Smooth muscle cell (in vitro differentiated cells): Measurements from ENCODE around the gene AMOTL2. TPM values are rescaled to one million over a fixed set of nuclear protein-coding genes. Genes with fewer than 3 reads are reported as not detected.

Experiments used
- DNase-seq: peaks from one replicate; lab custom pipeline; 2025; ENCODE audit not compliant: unreplicated experiment; lab: John Stamatoyannopoulos, UW
- H2AFZ ChIP-seq: fragments of 200-600 bp; sonication (generic); 2 replicates; pipeline ENCODE4 v1.6.0; 2016; ENCODE audit warnings: antibody characterized with exemption, low read depth, mild to moderate bottlenecking
- H3F3A ChIP-seq: fragments of 200-600 bp; sonication (generic); 2 replicates; pipeline ENCODE4 v1.6.0; 2017; ENCODE audit warnings: antibody characterized with exemption, low read depth
- H3K27ac ChIP-seq: fragments of 200-600 bp; sonication (generic); 2 replicates; pipeline ENCODE4 v1.5.1; 2016; ENCODE audit warnings: low read depth, mild to moderate bottlenecking
- H3K27me3 ChIP-seq: fragments of 200-600 bp; sonication (generic); 2 replicates; pipeline ENCODE4 v1.6.1; 2016; ENCODE audit warnings: low read depth, mild to moderate bottlenecking
- H3K36me3 ChIP-seq: fragments of 200-600 bp; sonication (generic); 2 replicates; pipeline ENCODE4 v1.5.1; 2016; ENCODE audit warnings: low read depth
- H3K4me1 ChIP-seq: fragments of 200-600 bp; sonication (generic); 2 replicates; pipeline ENCODE4 v1.5.1; 2016; ENCODE audit warnings: low read depth
- H3K4me2 ChIP-seq: fragments of 200-600 bp; sonication (generic); 2 replicates; pipeline ENCODE4 v1.6.0; 2016; ENCODE audit warnings: mild to moderate bottlenecking
- H3K4me3 ChIP-seq: fragments of 200-600 bp; sonication (generic); 2 replicates; pipeline ENCODE4 v1.5.1; 2016; ENCODE audit warnings: mild to moderate bottlenecking
- H3K79me2 ChIP-seq: fragments of 200-600 bp; sonication (generic); 2 replicates; pipeline ENCODE4 v1.6.0; 2016; ENCODE audit warnings: low read depth, mild to moderate bottlenecking
- H3K9ac ChIP-seq: fragments of 200-600 bp; sonication (generic); 2 replicates; pipeline ENCODE4 v1.6.0; 2016; ENCODE audit warnings: low read depth
- H3K9me3 ChIP-seq: fragments of 200-600 bp; sonication (generic); replicated peaks from 2 replicates; pipeline ENCODE4 v1.5.1; 2016; ENCODE audit warnings: low read depth
- H4K20me1 ChIP-seq: fragments of 200-600 bp; sonication (generic); 2 replicates; pipeline ENCODE4 v1.6.0; 2016; ENCODE audit warnings: low read depth
- CTCF ChIP-seq: fragments of 200-600 bp; sonication (generic); IDR thresholded peaks from 2 replicates; pipeline ENCODE4 v1.5.1; 2017; ENCODE audit warnings: borderline replicate concordance, mild to moderate bottlenecking, antibody characterized with exemption; ENCODE audit not compliant: insufficient read depth, poor library complexity, severe bottlenecking
- WGBS: methylation state at CpG from one replicate; pipeline ENCODE4 v1.1.7; 2016; ENCODE audit warnings: low lambda C conversion rate; 5-methylcytosine and 5-hydroxymethylcytosine counted together
- polyA plus RNA-seq: library from polyadenylated mRNA; unstranded; fragments of >200 nt; fragmentation: Nextera tagmentation; extraction: Ambion mirVana; gene quantifications from 2 replicates; pipeline ENCODE4 v1.2.1, GENCODE V29; 2016
- total RNA-seq: library from RNA; depleted of rRNA; stranded (reverse); fragments of >200 nt; gene quantifications from 2 replicates; pipeline ENCODE4 v1.2.3, GENCODE V29; 2014

The AMOTL2 gene
- total and polyA plus RNA-seq, 2 experiments from 2014 or later, result 109 to 114 TPM

GRCh38 chr3:134341389-134341788, 32.9 kb downstream of the AMOTL2 start:
- Histone ChIP-seq H3F3A (peaks cover 18% of the 10 kb centered on the region), H3K9ac (no peak overlapping the region), H3K4me1 (peaks cover 6% of the 10 kb centered on the region), H3K27ac (peak overlapping the region; percentile 65), H3K36me3 (no peaks in the 10 kb centered on the region), H3K9me3 (no peaks in the 10 kb centered on the region), H3K4me2 (peak overlapping the region; percentile 20), H3K79me2 (no peaks in the 10 kb centered on the region), H3K4me3 (no peak overlapping the region), H2AFZ (no peak overlapping the region), H3K27me3 (no peaks in the 10 kb centered on the region), H4K20me1 (no peaks in the 10 kb centered on the region)
- WGBS, result 69% methylated on average over 2 of the region's 2 CpGs
- no peak for TF ChIP-seq CTCF
- no peak for DNase-seq

- H3K27me3 ChIP-seq, result no peaks in the 10 kb centered on the region
- H3K79me2 ChIP-seq, result no peaks in the 10 kb centered on the region
- H3K4me3 ChIP-seq, result no peak overlapping the region
- H3K4me2 ChIP-seq, result peak overlapping the region; percentile 20
- peaks cover 18% of the 10 kb centered on the region for H3F3A ChIP-seq
- no peak for TF ChIP-seq CTCF
- peak overlapping the region; percentile 65 for H3K27ac ChIP-seq
- no peak overlapping the region for H3K9ac ChIP-seq
- H3K9me3 ChIP-seq, result no peaks in the 10 kb centered on the region
- H3K4me1 ChIP-seq, result peaks cover 6% of the 10 kb centered on the region
- no peaks in the 10 kb centered on the region for H3K36me3 ChIP-seq
- no peaks in the 10 kb centered on the region for H4K20me1 ChIP-seq
- no peak overlapping the region for H2AFZ ChIP-seq
- WGBS, result 52% methylated on average over 1 of the region's 1 CpG
- DNase-seq, result no peak
Observed at GRCh38 chr3:134340982-134341365, 33.3 kb downstream of the AMOTL2 start.

- Histone ChIP-seq H3K27me3 (no peaks in the 10 kb centered on the region), H2AFZ (no peak overlapping the region), H3K36me3 (no peaks in the 10 kb centered on the region), H3K27ac (peak overlapping the region; percentile 65), H3K79me2 (no peaks in the 10 kb centered on the region), H3K9ac (no peak overlapping the region), H3K4me2 (peak overlapping the region; percentile 20), H3K4me3 (no peak overlapping the region), H3K4me1 (peaks cover 6% of the 10 kb centered on the region), H3K9me3 (no peaks in the 10 kb centered on the region), H3F3A (peaks cover 18% of the 10 kb centered on the region), H4K20me1 (no peaks in the 10 kb centered on the region)
- no peak for DNase-seq
- no peak for TF ChIP-seq CTCF
- 32% methylated on average over 1 of the region's 1 CpG for WGBS
Observed at GRCh38 chr3:134340362-134340981, 33.8 kb downstream of the AMOTL2 start.

- no peaks in the 10 kb centered on the region for H3K9me3 ChIP-seq
- no peaks in the 10 kb centered on the region for H3K36me3 ChIP-seq
- H4K20me1 ChIP-seq, result no peaks in the 10 kb centered on the region
- peak overlapping the region; percentile 20 for H3K4me2 ChIP-seq
- H3K27ac ChIP-seq, result peak overlapping the region; percentile 65
- 88% methylated on average over 5 of the region's 5 CpGs for WGBS
- H3K79me2 ChIP-seq, result no peaks in the 10 kb centered on the region
- no peak for TF ChIP-seq CTCF
- H3K4me1 ChIP-seq, result peaks cover 9% of the 10 kb centered on the region
- no peaks in the 10 kb centered on the region for H3K27me3 ChIP-seq
- H3K9ac ChIP-seq, result no peak overlapping the region
- no peak overlapping the region for H3K4me3 ChIP-seq
- H3F3A ChIP-seq, result peaks cover 18% of the 10 kb centered on the region
- DNase-seq, result no peak
- H2AFZ ChIP-seq, result no peak overlapping the region
Observed at GRCh38 chr3:134339913-134340312, 34.3 kb downstream of the AMOTL2 start.
